Kidney epithelial cell (primary cell): ENCODE results near the gene THBD. TPM values are rescaled to one million over a fixed set of nuclear protein-coding genes. Genes with fewer than 3 reads are reported as not detected.

ENCODE experiments used
- DNase-seq: peaks from one replicate; pipeline ENCODE4 v3.0.0-alpha.2; 2010; ENCODE audit warnings: low read depth
- H3K27me3 ChIP-seq: 2 replicates; pipeline ENCODE4 v1.6.0; 2011; ENCODE audit warnings: low read length; ENCODE audit not compliant: control insufficient read depth, insufficient read depth
- H3K36me3 ChIP-seq: 2 replicates; pipeline ENCODE4 v1.5.1; 2011; ENCODE audit warnings: low read length; ENCODE audit not compliant: control insufficient read depth, insufficient read depth
- H3K4me3 ChIP-seq: 2 replicates; pipeline ENCODE4 v1.5.1; 2011; ENCODE audit warnings: low read depth, mild to moderate bottlenecking, control low read depth, low read length
- total RNA-seq: library from RNA; depleted of rRNA; stranded (reverse); fragments of >200 nt; gene quantifications from 2 replicates; pipeline ENCODE4 v1.2.3, GENCODE V29; 2015
- TF ChIP-seq, protein P1 (sequence below): IDR thresholded peaks from 2 replicates; pipeline ENCODE4 v1.5.1; 2011; ENCODE audit warnings: mild to moderate bottlenecking, moderate library complexity, low read length, control low read depth, inconsistent platforms; ENCODE audit not compliant: insufficient read depth, poor library complexity, severe bottlenecking

The THBD gene
- total RNA-seq, 1 donor from 2014 or later: 17.1 TPM

DNA sequence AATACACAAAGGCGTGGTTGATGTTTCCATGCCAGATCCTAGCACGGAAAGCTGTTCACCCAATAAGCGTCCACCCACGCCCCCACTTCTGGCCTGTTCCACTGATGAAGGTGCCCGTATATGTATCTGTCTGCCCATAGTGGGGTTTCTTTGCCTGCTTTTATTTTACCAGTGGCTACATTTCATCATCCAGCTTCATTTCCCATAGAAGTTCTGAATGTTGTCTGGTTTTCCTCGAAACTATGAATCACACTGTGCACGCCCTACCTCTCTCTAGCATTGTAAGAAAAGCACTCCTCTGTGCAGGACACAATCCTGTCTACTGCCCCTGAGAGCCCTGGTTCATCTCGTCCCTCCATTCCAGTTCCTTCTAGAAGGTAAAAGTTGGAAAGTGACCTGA lies 45.5 kb upstream of the THBD start:
- H3K27me3 ChIP-seq: peaks cover 2% of the 10 kb centered on the region
- TF ChIP-seq, protein P1, sequence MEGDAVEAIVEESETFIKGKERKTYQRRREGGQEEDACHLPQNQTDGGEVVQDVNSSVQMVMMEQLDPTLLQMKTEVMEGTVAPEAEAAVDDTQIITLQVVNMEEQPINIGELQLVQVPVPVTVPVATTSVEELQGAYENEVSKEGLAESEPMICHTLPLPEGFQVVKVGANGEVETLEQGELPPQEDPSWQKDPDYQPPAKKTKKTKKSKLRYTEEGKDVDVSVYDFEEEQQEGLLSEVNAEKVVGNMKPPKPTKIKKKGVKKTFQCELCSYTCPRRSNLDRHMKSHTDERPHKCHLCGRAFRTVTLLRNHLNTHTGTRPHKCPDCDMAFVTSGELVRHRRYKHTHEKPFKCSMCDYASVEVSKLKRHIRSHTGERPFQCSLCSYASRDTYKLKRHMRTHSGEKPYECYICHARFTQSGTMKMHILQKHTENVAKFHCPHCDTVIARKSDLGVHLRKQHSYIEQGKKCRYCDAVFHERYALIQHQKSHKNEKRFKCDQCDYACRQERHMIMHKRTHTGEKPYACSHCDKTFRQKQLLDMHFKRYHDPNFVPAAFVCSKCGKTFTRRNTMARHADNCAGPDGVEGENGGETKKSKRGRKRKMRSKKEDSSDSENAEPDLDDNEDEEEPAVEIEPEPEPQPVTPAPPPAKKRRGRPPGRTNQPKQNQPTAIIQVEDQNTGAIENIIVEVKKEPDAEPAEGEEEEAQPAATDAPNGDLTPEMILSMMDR: no peak
- no peaks in the 10 kb centered on the region for H3K36me3 ChIP-seq
- no peak for DNase-seq
- no peak overlapping the region for H3K4me3 ChIP-seq

DNA sequence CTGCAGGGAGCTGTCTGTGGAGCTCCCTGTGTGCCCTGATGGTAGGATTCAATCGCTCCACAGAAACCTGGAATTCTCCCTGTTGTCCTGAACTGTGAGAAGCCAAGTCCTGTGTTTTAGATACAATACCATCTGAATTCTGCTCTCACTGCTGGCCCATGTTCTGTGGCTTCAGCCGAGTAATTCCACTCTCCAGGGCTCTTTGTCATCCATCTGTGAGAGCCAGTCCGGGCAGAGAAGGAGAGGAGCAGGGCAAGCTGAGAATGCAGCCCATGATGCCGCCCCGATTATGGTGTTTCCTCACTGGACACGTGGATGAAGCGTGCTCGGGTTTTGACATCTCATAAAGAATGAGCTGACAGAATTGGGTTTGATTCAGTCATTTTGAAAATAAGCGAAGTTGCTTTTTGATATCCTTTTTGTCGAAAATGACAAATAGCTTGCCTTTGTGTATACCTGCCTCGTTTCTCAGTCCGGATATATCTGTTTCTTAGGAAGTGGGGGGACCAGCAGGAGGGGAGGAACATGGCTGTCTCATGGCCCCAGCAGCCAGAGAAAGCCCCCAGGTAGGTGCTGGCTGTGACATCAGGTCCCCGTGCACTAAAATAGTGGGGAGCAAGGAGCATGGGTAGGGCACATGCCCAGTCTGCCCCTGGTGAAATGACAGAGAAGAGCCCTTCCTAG lies 44.9 kb upstream of the THBD start:
- Histone ChIP-seq H3K36me3 (no peaks in the 10 kb centered on the region), H3K27me3 (peaks cover 2% of the 10 kb centered on the region), H3K4me3 (no peak overlapping the region)
- DNase-seq: no peak
- TF ChIP-seq, protein P1: no peak

DNA sequence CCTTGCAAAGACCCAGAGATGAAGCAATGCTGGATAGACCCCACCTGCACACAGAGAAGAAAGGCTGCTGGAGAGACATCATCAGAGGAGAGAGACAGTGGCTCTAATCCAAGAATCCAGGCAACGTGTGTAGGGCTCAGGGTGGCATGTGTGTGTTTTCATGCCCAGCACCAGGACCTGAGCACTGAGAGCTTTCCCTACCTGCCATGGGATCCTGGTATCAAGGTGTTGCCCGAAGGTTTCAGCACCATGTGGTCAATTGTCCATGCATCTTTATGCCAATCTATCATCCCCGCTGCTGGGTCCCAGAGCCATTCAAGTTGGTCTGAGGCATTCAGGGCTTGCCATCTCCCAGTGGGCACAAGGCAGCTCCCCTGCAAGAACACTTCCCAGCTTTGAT lies 44.1 kb upstream of the THBD start:
- TF ChIP-seq, protein P1: no peak

DNA sequence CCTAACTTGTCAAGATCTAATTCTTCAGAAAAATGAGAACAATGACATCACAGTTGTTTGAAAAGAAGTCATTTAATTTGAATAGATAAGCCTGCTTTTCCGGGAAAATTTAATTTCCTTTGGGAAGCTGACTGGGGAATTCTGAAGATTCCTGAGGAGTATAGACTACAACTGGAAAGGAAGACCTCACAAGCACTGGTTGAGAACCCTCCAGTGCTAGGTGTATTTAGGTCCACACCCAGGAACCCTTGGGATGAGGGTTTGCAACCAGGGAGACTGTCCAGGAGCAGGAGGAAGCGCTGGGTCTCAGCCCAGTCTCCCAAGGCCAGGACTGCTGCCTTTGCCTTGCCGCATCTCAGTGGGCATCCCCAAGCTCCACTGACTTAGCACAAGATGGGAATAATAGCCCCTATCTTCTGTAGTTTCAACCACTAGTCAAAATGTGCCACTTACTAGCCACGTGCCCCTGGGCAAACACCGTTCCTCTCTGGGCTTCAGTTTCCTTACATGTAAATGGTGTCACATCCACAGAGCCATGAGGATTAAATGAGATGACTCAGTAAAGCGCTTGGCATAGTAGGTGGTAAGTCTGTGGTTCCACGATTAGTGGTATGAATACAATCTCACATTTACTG lies 43.5 kb upstream of the THBD start:
- Histone ChIP-seq H3K4me3 (no peak overlapping the region), H3K27me3 (peaks cover 2% of the 10 kb centered on the region), H3K36me3 (no peaks in the 10 kb centered on the region)
- no peak for DNase-seq
- TF ChIP-seq, protein P1: no peak

More for the DNA sequence above, 44.1 kb upstream of the THBD start:
- Histone ChIP-seq H3K27me3 (peaks cover 2% of the 10 kb centered on the region), H3K36me3 (no peaks in the 10 kb centered on the region), H3K4me3 (no peak overlapping the region)
- DNase-seq: no peak

DNA sequence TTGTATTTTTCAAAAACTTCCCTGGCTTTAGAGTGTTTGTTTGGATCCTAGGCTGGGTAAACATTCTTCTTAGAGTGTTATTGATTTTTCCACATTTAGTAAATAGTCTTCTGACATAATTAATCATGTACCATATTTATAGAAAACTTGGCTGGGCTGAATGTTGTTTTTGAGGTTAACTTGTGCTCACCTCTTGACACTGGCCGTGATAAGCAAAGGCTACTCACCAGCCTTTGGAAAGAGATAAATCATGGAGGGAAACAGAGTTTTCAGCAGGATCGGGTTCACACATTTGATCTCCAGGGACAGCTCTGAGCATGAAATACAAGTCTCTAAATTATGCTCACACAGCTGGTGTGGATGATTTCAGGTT lies 42.9 kb upstream of the THBD start:
- no peak for DNase-seq
- Histone ChIP-seq H3K4me3 (no peak overlapping the region), H3K27me3 (peaks cover 2% of the 10 kb centered on the region), H3K36me3 (no peaks in the 10 kb centered on the region)
- TF ChIP-seq, protein P1: no peak
